CD14-positive monocyte (primary cell): ENCODE results near the gene CSNK1G3. TPM values are rescaled to one million over a fixed set of nuclear protein-coding genes. Genes with fewer than 3 reads are reported as not detected.

Experiments used
- DNase-seq, 3 donors: peaks; one replicate each; pipeline ENCODE4 v3.0.0-alpha.2; 2011 to 2022
- H2AFZ ChIP-seq: 2 replicates; pipeline ENCODE4 v1.6.0; 2012; ENCODE audit warnings: mild to moderate bottlenecking, low read depth, low read length, inconsistent platforms; ENCODE audit not compliant: insufficient read depth, poor library complexity, severe bottlenecking
- H3K27ac ChIP-seq, 2 donors: 1 replicate in 1 of 2; 2 replicates in 1 of 2; pipeline ENCODE4 v1.5.1; 2012 to 2013; ENCODE audit warnings: low read length in 2 of 2, control low read depth in 1 of 2, inconsistent platforms in 1 of 2, low read depth in 1 of 2, mild to moderate bottlenecking in 1 of 2
- H3K27me3 ChIP-seq, 2 donors: one replicate each; pipeline versions ENCODE4 v1.6.0 to v1.6.1; 2011 to 2013; ENCODE audit warnings: low read length in 2 of 2; ENCODE audit not compliant: control insufficient read depth in 2 of 2, insufficient read depth in 2 of 2
- H3K36me3 ChIP-seq, 2 donors: replicated peaks in 1 of 2; 1 replicate in 1 of 2; 2 replicates in 1 of 2; pipeline versions ENCODE4 v1.5.1 to v1.6.1; 2012 to 2013; ENCODE audit warnings: low read length in 2 of 2, control low read depth in 1 of 2, inconsistent platforms in 1 of 2, mild to moderate bottlenecking in 1 of 2; ENCODE audit not compliant: insufficient read depth in 2 of 2, control insufficient read depth in 1 of 2
- H3K4me1 ChIP-seq, 2 donors: 1 replicate in 1 of 2; 2 replicates in 1 of 2; pipeline versions ENCODE4 v1.5.1 to v1.6.1; 2012 to 2013; ENCODE audit warnings: low read length in 2 of 2, control low read depth in 1 of 2, inconsistent platforms in 1 of 2, mild to moderate bottlenecking in 1 of 2, moderate library complexity in 1 of 2; ENCODE audit not compliant: insufficient read depth in 2 of 2, control insufficient read depth in 1 of 2
- H3K4me2 ChIP-seq: replicated peaks from 2 replicates; pipeline ENCODE3; 2012; ENCODE audit warnings: low read length, moderate library complexity, mild to moderate bottlenecking; ENCODE audit not compliant: poor library complexity, severe bottlenecking; ENCODE audit errors: extremely low read depth
- H3K4me3 ChIP-seq, 3 experiments: fragments of 200-600 bp in 1 of 3; sonication (generic) in 1 of 3; replicated peaks in 1 of 3; 1 replicate in 2 of 3; 2 replicates in 1 of 3; pipeline ENCODE4 v1.5.1; 2011 to 2013; ENCODE audit warnings: low read length in 3 of 3, mild to moderate bottlenecking in 3 of 3, control low read depth in 2 of 3, low read depth in 2 of 3, inconsistent platforms in 1 of 3, moderate library complexity in 1 of 3
- H3K79me2 ChIP-seq: 2 replicates; pipeline ENCODE4 v1.6.0; 2012; ENCODE audit warnings: mild to moderate bottlenecking, control low read depth, inconsistent platforms, low read length, moderate library complexity; ENCODE audit not compliant: insufficient read depth
- H3K9ac ChIP-seq: 2 replicates; pipeline ENCODE4 v1.6.0; 2017; ENCODE audit warnings: low read length, mild to moderate bottlenecking; ENCODE audit not compliant: insufficient read depth, poor library complexity, severe bottlenecking
- H3K9me3 ChIP-seq, 2 donors: replicated peaks in 1 of 2; 1 replicate in 1 of 2; 2 replicates in 1 of 2; pipeline versions ENCODE4 v1.5.1 to v1.6.1; 2012 to 2013; ENCODE audit warnings: low read length in 2 of 2, control low read depth in 1 of 2; ENCODE audit not compliant: control insufficient read depth in 1 of 2, insufficient read depth in 1 of 2
- H4K20me1 ChIP-seq: 2 replicates; pipeline ENCODE4 v1.6.0; 2012; ENCODE audit warnings: mild to moderate bottlenecking, low read length, control low read depth, moderate library complexity; ENCODE audit not compliant: insufficient read depth
- H3K27ac Mint-ChIP-seq, 7 donors: one replicate each; pipeline ENCODE4 v1.8.0; 2020; ENCODE audit warnings: mild to moderate bottlenecking in 7 of 7, mixed read lengths in 7 of 7, moderate library complexity in 6 of 7, inconsistent platforms in 2 of 7
- H3K27me3 Mint-ChIP-seq, 3 donors: one replicate each; pipeline ENCODE4 v1.8.0; 2021 to 2022; ENCODE audit warnings: low read depth in 3 of 3, mild to moderate bottlenecking in 3 of 3, mixed read lengths in 3 of 3, moderate library complexity in 3 of 3, inconsistent platforms in 1 of 3
- H3K36me3 Mint-ChIP-seq, 2 donors: one replicate each; pipeline ENCODE4 v1.8.0; 2020; ENCODE audit warnings: mixed read lengths in 2 of 2, inconsistent platforms in 1 of 2, mild to moderate bottlenecking in 1 of 2
- H3K4me1 Mint-ChIP-seq: one replicate; pipeline ENCODE4 v1.8.0; 2020; ENCODE audit warnings: mild to moderate bottlenecking, mixed read lengths
- H3K4me3 Mint-ChIP-seq, 2 donors: one replicate each; pipeline ENCODE4 v1.8.0; 2020; ENCODE audit warnings: mild to moderate bottlenecking in 2 of 2, mixed read lengths in 2 of 2, moderate library complexity in 1 of 2
- H3K9me3 Mint-ChIP-seq, 7 donors: one replicate each; pipeline ENCODE4 v1.8.0; 2020 to 2022; ENCODE audit warnings: mixed read lengths in 7 of 7, mild to moderate bottlenecking in 6 of 7, moderate library complexity in 6 of 7, inconsistent platforms in 2 of 7
- CTCF ChIP-seq: fragments of 200-600 bp; IDR thresholded peaks from one replicate; pipeline ENCODE4 v1.8.0; 2022; ENCODE audit warnings: antibody characterized with exemption, mild to moderate bottlenecking
- WGBS: methylation state at CpG from one replicate; pipeline ENCODE4 v1.1.5; 2013; ENCODE audit warnings: missing lambda C conversion rate; ENCODE audit not compliant: insufficient coverage; 5-methylcytosine and 5-hydroxymethylcytosine counted together
- intact Hi-C, 2 donors: fragments of 100-400 bp; cut with micrococcal nuclease; formaldehyde crosslinking; loops; one replicate each; pipeline versions ENCODE4 v1.15.0 to v1.15.1; 2023
- polyA plus RNA-seq, 3 donors: library from polyadenylated mRNA; depleted of rRNA in 1 of 3; unstranded in 2 of 3; stranded (reverse) in 1 of 3; fragments of 300-500 nt in 2 of 3; fragments of >200 nt in 1 of 3; fragmentation: Illumina TruSeq in 2 of 3; gene quantifications; 1 replicate in 2 of 3; 2 replicates in 1 of 3; pipeline ENCODE4 v1.2.3, GENCODE V29; 2012 to 2021

CSNK1G3 gene
- polyA plus RNA-seq, 3 donors: 10.8 to 22.3 (median 17.1) TPM

GRCh38 chr5:123598028-123598689 is 86.2 kb downstream of the CSNK1G3 start:
- no peaks in the 10 kb centered on the region for H3K27me3 Mint-ChIP-seq
- Histone ChIP-seq H3K4me3 (no peak overlapping the region), H3K27ac (no peak overlapping the region), H3K9me3 (no peaks in the 10 kb centered on the region), H2AFZ (no peak overlapping the region), H3K9ac (no peak overlapping the region), H3K36me3 (peaks cover 24 to 61% of the 10 kb centered on the region in 2 donors), H3K4me1 (no peaks in the 10 kb centered on the region), H3K4me2 (no peak overlapping the region), H4K20me1 (no peaks in the 10 kb centered on the region), H3K27me3 (no peaks in the 10 kb centered on the region), H3K79me2 (no peaks in the 10 kb centered on the region)
- no peaks in the 10 kb centered on the region for H3K4me1 Mint-ChIP-seq
- DNase-seq: no peak
- WGBS: 92% methylated on average over 2 of the region's 5 CpGs
- no peak overlapping the region for H3K4me3 Mint-ChIP-seq
- intact Hi-C loops: no loop called here
- no peak for TF ChIP-seq CTCF
- peaks cover 46 to 51% of the 10 kb centered on the region in 2 donors for H3K36me3 Mint-ChIP-seq
- no peak overlapping the region for H3K27ac Mint-ChIP-seq
- no peaks in the 10 kb centered on the region for H3K9me3 Mint-ChIP-seq

DNA sequence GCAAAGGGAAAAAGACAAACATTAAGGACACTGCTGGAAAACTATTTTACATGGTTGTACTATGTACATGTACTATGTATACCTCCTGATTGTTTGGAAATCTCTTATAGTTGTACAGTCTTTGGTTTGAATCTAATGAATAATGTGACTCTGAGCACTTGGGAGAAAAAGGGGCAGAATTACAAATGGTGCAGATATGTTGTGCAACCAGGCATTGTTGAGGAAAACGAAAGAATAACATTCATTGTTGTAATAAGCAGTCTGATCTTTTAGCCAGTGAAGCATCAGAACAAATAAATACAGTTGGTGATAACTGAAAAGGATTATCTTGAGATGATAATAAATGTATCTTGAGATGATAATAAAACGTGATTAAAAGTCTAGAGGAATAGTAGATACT is 87.2 kb downstream of the CSNK1G3 start:
- H3K4me1 ChIP-seq: no peaks in the 10 kb centered on the region
- DNase-seq: no peak
- no peak overlapping the region for H2AFZ ChIP-seq
- H3K4me2 ChIP-seq: no peak overlapping the region
- WGBS: 78% methylated on average over 1 of the region's 2 CpGs
- H3K4me3 ChIP-seq: no peak overlapping the region
- no peaks in the 10 kb centered on the region for H3K27me3 Mint-ChIP-seq
- no peak overlapping the region for H3K27ac ChIP-seq
- intact Hi-C loops: no loop called here
- H3K27ac Mint-ChIP-seq: no peak overlapping the region
- no peak overlapping the region for H3K9ac ChIP-seq
- no peaks in the 10 kb centered on the region for H3K27me3 ChIP-seq
- peaks cover 45 to 51% of the 10 kb centered on the region in 2 donors for H3K36me3 Mint-ChIP-seq
- H4K20me1 ChIP-seq: no peaks in the 10 kb centered on the region
- no peaks in the 10 kb centered on the region for H3K9me3 Mint-ChIP-seq
- H3K79me2 ChIP-seq: no peaks in the 10 kb centered on the region
- no peaks in the 10 kb centered on the region for H3K4me1 Mint-ChIP-seq
- no peak for TF ChIP-seq CTCF
- H3K4me3 Mint-ChIP-seq: no peak overlapping the region
- peaks cover 21 to 61% of the 10 kb centered on the region in 2 donors for H3K36me3 ChIP-seq
- no peaks in the 10 kb centered on the region for H3K9me3 ChIP-seq
